Stimulated activated naive CD8-positive, alpha-beta T cell treated with anti-CD3 and anti-CD28 coated beads, Interleukin-15, amount 100 ng/mL, for 72 hours (primary cell): ENCODE results near the gene ARHGAP15.
A peak's percentile ranks its signal among the peaks of the same experiment; 100 is the strongest.
"Not testable (repeated sequence)": the region's sequence is repeated elsewhere in the genome, so short reads cannot be mapped to it uniquely, and the experiment has no call there.

Experiments used
- ATAC-seq: fragments of 150-1000 bp; cut with Tn5 transposase; 2 replicates; pipeline ENCODE4 v1.10.0; 2021; ENCODE audit warnings: mild to moderate bottlenecking, moderate library complexity
- DNase-seq, 2 donors: peaks; one replicate each; pipeline ENCODE4 v3.0.0; 2021 to 2022
- H3K27ac Mint-ChIP-seq, 2 donors: one replicate each; pipeline ENCODE4 v1.8.0; 2022; ENCODE audit warnings: mild to moderate bottlenecking in 2 of 2, mixed read lengths in 2 of 2, moderate library complexity in 2 of 2
- H3K27me3 Mint-ChIP-seq: one replicate; pipeline ENCODE4 v1.8.0; 2022; ENCODE audit warnings: mixed read lengths
- H3K4me1 Mint-ChIP-seq: one replicate; pipeline ENCODE4 v1.8.0; 2022; ENCODE audit warnings: mild to moderate bottlenecking, mixed read lengths
- H3K4me3 Mint-ChIP-seq, 2 donors: one replicate each; pipeline ENCODE4 v1.8.0; 2022; ENCODE audit warnings: mild to moderate bottlenecking in 2 of 2, mixed read lengths in 2 of 2, moderate library complexity in 1 of 2
- H3K9me3 Mint-ChIP-seq, 2 donors: one replicate each; pipeline ENCODE4 v1.8.0; 2022; ENCODE audit warnings: mixed read lengths in 2 of 2

ARHGAP15 gene

GRCh38 chr2:143128681-143129580, at the start of gene ARHGAP15:
TSS of gene ARHGAP15 (plus strand) at chr2:143129419.
- Mint-ChIP-seq H3K27me3 (no peaks in the 10 kb centered on the region), H3K27ac (peak within 1 kb of the TSS; percentile 99), H3K4me3 (peak within 1 kb of the TSS; percentile 73 to 87), H3K9me3 (no peaks in the 10 kb centered on the region), H3K4me1 (peaks cover 27% of the 10 kb centered on the region)
- ATAC-seq (peak; percentile 89), DNase-seq (peak; percentile 67 to 80)

- Mint-ChIP-seq H3K27me3 (no peaks in the 10 kb centered on the region), H3K9me3 (peaks cover 0 to 7% of the 10 kb centered on the region in 2 donors), H3K27ac (no peak overlapping the region), H3K4me3 (no peak overlapping the region), H3K4me1 (peaks cover 18% of the 10 kb centered on the region)
- no peak for DNase-seq
- no peak for ATAC-seq
These were observed 47.6 kb upstream of the ARHGAP15 start for GRCh38 chr2:143081616-143082015.

- H3K27ac Mint-ChIP-seq, result no peak overlapping the region
- H3K4me3 Mint-ChIP-seq, result peak overlapping the region in 1 of 2 donors; percentile 35
- no peaks in the 10 kb centered on the region for H3K27me3 Mint-ChIP-seq
- DNase-seq, result no peak
- peak; percentile 74 for ATAC-seq
- H3K4me1 Mint-ChIP-seq, result peaks cover 18% of the 10 kb centered on the region
- H3K9me3 Mint-ChIP-seq, result peaks cover 0 to 7% of the 10 kb centered on the region in 2 donors
These were observed 45.6 kb upstream of the ARHGAP15 start for GRCh38 chr2:143083636-143084035.

DNA sequence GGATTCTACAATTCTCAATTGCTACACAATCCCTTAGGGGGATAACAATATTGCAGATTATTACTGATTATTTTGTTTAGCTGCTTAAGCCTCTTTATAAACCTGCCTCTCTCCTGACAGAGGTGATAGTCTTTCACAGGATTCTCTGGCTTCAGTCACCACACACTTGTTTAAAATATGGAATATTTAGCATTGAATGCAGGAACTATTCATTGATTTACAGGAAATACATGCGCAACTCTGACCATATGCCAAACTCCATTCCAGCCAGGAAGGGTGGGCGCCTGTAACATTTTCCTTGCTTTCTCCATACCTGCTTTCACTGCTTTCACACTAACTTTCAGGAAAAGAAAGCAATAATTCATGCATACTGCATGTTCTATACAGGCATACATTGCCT, 44.8 kb upstream of the ARHGAP15 start:
- DNase-seq (no peak), ATAC-seq (no peak)
- peaks cover 0 to 7% of the 10 kb centered on the region in 2 donors for H3K9me3 Mint-ChIP-seq
- H3K27ac Mint-ChIP-seq, result no peak overlapping the region
- H3K27me3 Mint-ChIP-seq, result no peaks in the 10 kb centered on the region
- H3K4me1 Mint-ChIP-seq, result peaks cover 18% of the 10 kb centered on the region
- H3K4me3 Mint-ChIP-seq, result no peak overlapping the region

GRCh38 chr2:143085125-143085784, 44.0 kb upstream of the ARHGAP15 start:
- Mint-ChIP-seq H3K27ac (no peak overlapping the region), H3K4me3 (peak overlapping the region in 1 of 2 donors; percentile 7), H3K4me1 (peaks cover 18% of the 10 kb centered on the region), H3K9me3 (peaks cover 0 to 7% of the 10 kb centered on the region in 2 donors), H3K27me3 (no peaks in the 10 kb centered on the region)
- ATAC-seq (peak; percentile 61), DNase-seq (no peak)

DNA sequence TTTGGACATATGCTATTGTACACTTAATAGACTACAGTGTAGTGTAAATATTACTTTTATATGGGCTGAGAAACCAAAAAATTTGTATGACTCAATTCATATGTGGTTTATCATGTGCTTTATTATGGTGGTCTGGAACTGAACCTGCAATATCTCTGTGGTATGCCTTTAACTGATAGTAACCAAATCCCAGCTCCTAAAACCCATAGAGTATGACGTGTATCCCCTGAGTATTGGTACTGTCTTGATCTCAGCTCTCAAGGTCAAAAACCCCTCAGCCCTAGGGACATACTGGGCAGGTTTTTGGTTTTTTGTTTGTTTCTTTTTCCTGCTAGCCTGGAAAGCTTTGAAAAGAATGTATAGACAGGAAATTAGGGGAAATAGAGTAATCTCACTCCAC, 42.2 kb upstream of the ARHGAP15 start:
- Mint-ChIP-seq H3K9me3 (peaks cover 0 to 3% of the 10 kb centered on the region in 2 donors), H3K27me3 (no peaks in the 10 kb centered on the region), H3K27ac (no peak overlapping the region), H3K4me3 (no peak overlapping the region), H3K4me1 (peaks cover 18% of the 10 kb centered on the region)
- no peak for DNase-seq
- peak; percentile 93 for ATAC-seq

GRCh38 chr2:143088388-143088787, 40.8 kb upstream of the ARHGAP15 start:
- Mint-ChIP-seq H3K4me3 (no peak overlapping the region), H3K4me1 (peaks cover 18% of the 10 kb centered on the region), H3K27me3 (no peaks in the 10 kb centered on the region), H3K9me3 (no peaks in the 10 kb centered on the region), H3K27ac (no peak overlapping the region)
- DNase-seq (no peak), ATAC-seq (no peak)

DNA sequence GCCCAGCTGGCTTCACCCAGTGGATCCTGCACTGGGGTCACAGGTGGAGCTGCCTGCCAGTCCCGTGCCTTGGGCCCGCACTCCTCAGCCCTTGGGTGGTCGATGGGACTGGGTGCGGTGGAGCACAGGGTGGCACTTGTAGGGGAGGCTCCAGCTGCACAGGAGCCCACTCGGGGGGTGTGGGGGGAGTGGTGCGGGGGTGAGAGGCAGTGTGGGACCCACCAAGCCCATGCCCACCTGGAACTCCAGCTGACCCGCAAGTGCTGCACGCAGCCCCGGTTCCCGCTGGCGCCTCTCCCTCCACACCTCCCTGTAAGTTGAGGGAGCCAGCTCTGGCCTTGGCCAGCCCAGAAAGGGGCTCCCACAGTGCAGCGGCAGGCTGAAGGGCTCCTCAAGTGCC, 39.7 kb upstream of the ARHGAP15 start:
- H3K4me1 Mint-ChIP-seq, result peaks cover 11% of the 10 kb centered on the region
- not testable (repeated sequence) for DNase-seq, H3K27ac Mint-ChIP-seq, H3K4me3 Mint-ChIP-seq, H3K9me3 Mint-ChIP-seq, H3K27me3 Mint-ChIP-seq
- peak; percentile 41 for ATAC-seq

- Mint-ChIP-seq H3K27me3 (peaks cover 5% of the 10 kb centered on the region), H3K4me1 (peaks cover 45% of the 10 kb centered on the region), H3K27ac (peak overlapping the region; percentile 12 to 86), H3K4me3 (peak overlapping the region; percentile 41 to 67), H3K9me3 (no peaks in the 10 kb centered on the region)
- ATAC-seq, result peak; percentile 85
- DNase-seq, result peak; percentile 49 to 52
These were observed 18.3 kb upstream of the ARHGAP15 start for GRCh38 chr2:143110758-143111428.

DNA sequence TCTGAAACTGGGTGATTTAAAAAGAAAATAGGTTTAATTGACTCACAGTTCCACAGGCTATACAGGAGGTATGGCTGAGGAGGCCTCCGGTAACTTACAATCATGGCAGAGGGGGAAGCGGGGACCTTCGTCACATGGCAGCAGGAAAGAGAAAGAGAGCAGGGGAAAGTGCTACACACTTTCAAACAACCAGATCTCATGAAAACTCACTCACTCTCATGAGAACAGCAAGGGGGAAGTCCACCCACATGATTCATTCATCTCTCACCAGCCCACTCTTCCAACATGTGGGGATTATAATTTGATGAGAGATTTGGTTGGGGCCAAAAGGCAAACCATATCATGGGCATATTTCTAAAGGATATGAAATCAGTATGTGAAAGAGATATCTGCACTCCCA, 12.0 kb upstream of the ARHGAP15 start:
- ATAC-seq (peak; percentile 90), DNase-seq (peak in 1 of 2 donors; percentile 41)
- Mint-ChIP-seq H3K9me3 (peaks cover 14 to 17% of the 10 kb centered on the region in 2 donors), H3K27ac (peak overlapping the region; percentile 43 to 93), H3K4me3 (peak overlapping the region; percentile 69 to 77), H3K27me3 (no peaks in the 10 kb centered on the region), H3K4me1 (peaks cover 58% of the 10 kb centered on the region)

- Mint-ChIP-seq H3K27ac (peak overlapping the region in 1 of 2 donors; percentile 38), H3K4me1 (peaks cover 29% of the 10 kb centered on the region), H3K27me3 (no peaks in the 10 kb centered on the region), H3K9me3 (peaks cover 14 to 17% of the 10 kb centered on the region in 2 donors), H3K4me3 (peak overlapping the region in 1 of 2 donors; percentile 37)
- DNase-seq (no peak), ATAC-seq (no peak)
These were observed 8.1 kb upstream of the ARHGAP15 start for GRCh38 chr2:143121079-143121478.

GRCh38 chr2:143121957-143122356, 7.3 kb upstream of the ARHGAP15 start:
- H3K27me3 Mint-ChIP-seq, result no peaks in the 10 kb centered on the region
- H3K4me3 Mint-ChIP-seq, result no peak overlapping the region
- peaks cover 20% of the 10 kb centered on the region for H3K4me1 Mint-ChIP-seq
- no peak for ATAC-seq
- H3K27ac Mint-ChIP-seq, result no peak overlapping the region
- no peak for DNase-seq
- peaks cover 6 to 11% of the 10 kb centered on the region in 2 donors for H3K9me3 Mint-ChIP-seq

DNA sequence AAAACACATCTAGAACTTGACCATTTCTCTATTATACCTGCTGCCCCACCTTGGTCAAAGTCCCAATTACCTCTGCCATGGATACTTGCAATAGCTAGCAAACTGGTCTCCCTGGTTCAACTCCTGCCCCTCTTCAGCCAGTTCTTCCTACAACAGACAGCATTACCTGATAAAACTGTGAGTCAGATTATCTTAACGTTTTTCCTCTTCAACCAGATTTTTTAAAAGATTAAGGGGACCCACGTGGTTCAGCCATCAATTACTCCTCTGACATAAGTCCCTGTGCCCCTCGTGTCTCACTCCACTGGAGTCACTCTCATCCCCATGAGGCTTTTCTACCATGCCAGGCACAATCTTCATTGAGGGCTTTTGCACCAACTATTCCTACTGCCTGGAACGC, 5.3 kb upstream of the ARHGAP15 start:
- ATAC-seq, result no peak
- Mint-ChIP-seq H3K4me1 (peaks cover 11% of the 10 kb centered on the region), H3K27me3 (no peaks in the 10 kb centered on the region), H3K27ac (no peak overlapping the region), H3K4me3 (no peak overlapping the region), H3K9me3 (peaks cover 0 to 4% of the 10 kb centered on the region in 2 donors)
- DNase-seq, result no peak

DNA sequence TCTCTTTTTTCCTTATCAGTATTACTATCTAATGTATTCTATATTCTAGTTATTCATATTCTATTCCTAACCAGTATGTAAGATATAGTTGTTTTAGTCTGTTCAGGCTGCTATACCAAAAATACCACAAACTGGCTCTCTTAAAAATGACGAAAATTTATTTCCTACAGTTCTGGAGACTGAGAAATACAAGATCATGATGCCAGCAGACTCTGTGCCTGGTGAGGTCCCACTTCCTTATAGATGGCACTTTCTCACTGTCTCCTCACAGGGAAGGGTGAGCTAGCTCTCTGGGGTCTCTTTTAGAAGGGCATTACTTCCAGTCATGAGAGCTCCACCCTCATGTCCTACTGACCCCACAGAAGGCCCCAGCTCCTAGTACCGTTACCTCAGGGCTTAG, 4.8 kb upstream of the ARHGAP15 start:
- Mint-ChIP-seq H3K4me3 (no peak overlapping the region), H3K9me3 (peaks cover 0 to 4% of the 10 kb centered on the region in 2 donors), H3K4me1 (peaks cover 7% of the 10 kb centered on the region), H3K27me3 (no peaks in the 10 kb centered on the region), H3K27ac (peak overlapping the region in 1 of 2 donors; percentile 61)
- DNase-seq (no peak), ATAC-seq (no peak)

GRCh38 chr2:143125717-143126116, 3.5 kb upstream of the ARHGAP15 start:
- ATAC-seq (no peak), DNase-seq (no peak)
- peak overlapping the region; percentile 43 to 64 for H3K4me3 Mint-ChIP-seq
- peak overlapping the region; percentile 10 to 74 for H3K27ac Mint-ChIP-seq
- H3K9me3 Mint-ChIP-seq, result no peaks in the 10 kb centered on the region
- H3K4me1 Mint-ChIP-seq, result peaks cover 7% of the 10 kb centered on the region
- no peaks in the 10 kb centered on the region for H3K27me3 Mint-ChIP-seq
